LNCaP clone FGC (cell line): ENCODE results near the gene AGBL3.

Source experiments
- DNase-seq: peaks from one replicate; pipeline ENCODE4 v3.0.0-alpha.2; 2011; ENCODE audit warnings: low read depth
- H3K4me3 ChIP-seq: 2 replicates; pipeline ENCODE4 v1.5.1; 2011; ENCODE audit warnings: mild to moderate bottlenecking, low read depth, low read length, control low read depth
- TF ChIP-seq, protein P1 (sequence below): IDR thresholded peaks from 2 replicates; pipeline ENCODE4 v1.5.1; 2012; ENCODE audit warnings: mild to moderate bottlenecking; ENCODE audit not compliant: control insufficient read depth, insufficient read depth; ENCODE audit errors: extremely low read depth

Gene AGBL3

DNA sequence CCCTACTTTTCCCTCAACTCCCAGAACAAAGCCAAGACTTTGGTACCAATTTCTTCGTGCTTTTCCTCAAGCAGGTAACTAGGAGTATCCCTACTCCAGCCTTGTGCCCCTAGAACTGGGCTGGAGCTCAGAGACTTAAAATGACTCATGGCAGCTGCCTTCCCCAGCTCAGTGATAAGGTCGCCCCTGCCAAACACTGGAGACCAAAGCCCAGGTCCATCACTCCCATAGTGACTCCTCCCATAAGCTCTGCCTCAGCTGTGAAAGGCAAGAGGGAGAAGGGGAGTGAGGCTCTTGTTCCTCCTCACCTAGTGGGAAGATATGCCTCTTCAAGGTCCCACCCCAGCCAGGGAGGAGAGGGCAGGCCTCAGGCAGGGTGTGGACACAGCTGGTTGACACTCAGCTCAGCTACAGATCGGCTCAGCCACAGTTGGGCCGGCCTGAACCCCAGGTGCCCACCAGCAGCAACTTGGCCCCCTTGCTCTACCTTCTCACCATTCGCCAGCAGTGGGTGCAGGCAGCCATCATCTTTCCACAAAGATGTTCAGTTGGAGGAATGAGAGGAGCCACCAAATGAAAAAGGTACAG is 198.0 kb downstream of the AGBL3 start:
- no peak for DNase-seq
- H3K4me3 ChIP-seq, result no peak overlapping the region
- TF ChIP-seq, protein P1, sequence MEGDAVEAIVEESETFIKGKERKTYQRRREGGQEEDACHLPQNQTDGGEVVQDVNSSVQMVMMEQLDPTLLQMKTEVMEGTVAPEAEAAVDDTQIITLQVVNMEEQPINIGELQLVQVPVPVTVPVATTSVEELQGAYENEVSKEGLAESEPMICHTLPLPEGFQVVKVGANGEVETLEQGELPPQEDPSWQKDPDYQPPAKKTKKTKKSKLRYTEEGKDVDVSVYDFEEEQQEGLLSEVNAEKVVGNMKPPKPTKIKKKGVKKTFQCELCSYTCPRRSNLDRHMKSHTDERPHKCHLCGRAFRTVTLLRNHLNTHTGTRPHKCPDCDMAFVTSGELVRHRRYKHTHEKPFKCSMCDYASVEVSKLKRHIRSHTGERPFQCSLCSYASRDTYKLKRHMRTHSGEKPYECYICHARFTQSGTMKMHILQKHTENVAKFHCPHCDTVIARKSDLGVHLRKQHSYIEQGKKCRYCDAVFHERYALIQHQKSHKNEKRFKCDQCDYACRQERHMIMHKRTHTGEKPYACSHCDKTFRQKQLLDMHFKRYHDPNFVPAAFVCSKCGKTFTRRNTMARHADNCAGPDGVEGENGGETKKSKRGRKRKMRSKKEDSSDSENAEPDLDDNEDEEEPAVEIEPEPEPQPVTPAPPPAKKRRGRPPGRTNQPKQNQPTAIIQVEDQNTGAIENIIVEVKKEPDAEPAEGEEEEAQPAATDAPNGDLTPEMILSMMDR, result no peak
